SU-DHL-6 (cell line): ENCODE data around the gene KLK5.

Source experiments
- H2AFZ ChIP-seq: fragments of 200-600 bp; sonication (generic); 2 replicates; pipeline ENCODE4 v1.6.1; 2014; ENCODE audit warnings: low read depth, mild to moderate bottlenecking, moderate library complexity, mixed read lengths, antibody characterized with exemption, low read length; ENCODE audit not compliant: severe bottlenecking
- H3F3A ChIP-seq: fragments of 200-600 bp; shearing (Covaris generic); 2 replicates; pipeline ENCODE4 v1.6.0; 2016; ENCODE audit warnings: antibody characterized with exemption, mild to moderate bottlenecking; ENCODE audit not compliant: insufficient read depth
- H3K27ac ChIP-seq: fragments of 200-600 bp; sonication (generic); 2 replicates; pipeline ENCODE4 v1.5.1; 2016; ENCODE audit warnings: low read depth, mild to moderate bottlenecking, low read length, moderate library complexity, mixed read lengths
- H3K27me3 ChIP-seq: fragments of 200-600 bp; sonication (generic), shearing (Covaris generic); 2 replicates; pipeline ENCODE4 v1.6.0; 2014; ENCODE audit warnings: mild to moderate bottlenecking, low read length
- H3K36me3 ChIP-seq: fragments of 200-600 bp; sonication (generic); 2 replicates; pipeline ENCODE4 v1.6.1; 2014; ENCODE audit warnings: mild to moderate bottlenecking, low read length, mixed read lengths
- H3K4me2 ChIP-seq: fragments of 300-600, 200-600 bp; shearing (Covaris generic), sonication (generic); 2 replicates; pipeline ENCODE4 v1.6.0; 2014; ENCODE audit warnings: low read length, low read depth, mild to moderate bottlenecking; ENCODE audit not compliant: poor library complexity, severe bottlenecking
- H3K4me3 ChIP-seq: fragments of 200-600 bp; sonication (generic); 2 replicates; pipeline ENCODE4 v1.5.1; 2014; ENCODE audit warnings: antibody characterized with exemption, low read length, mild to moderate bottlenecking, mixed read lengths; ENCODE audit not compliant: insufficient read depth, poor library complexity, severe bottlenecking
- H3K79me2 ChIP-seq: fragments of 200-600 bp; sonication (generic); 2 replicates; pipeline ENCODE4 v1.6.1; 2014; ENCODE audit warnings: mild to moderate bottlenecking, low read length, moderate library complexity; ENCODE audit not compliant: insufficient read depth
- H3K9ac ChIP-seq: fragments of 200-600 bp; sonication (generic); 2 replicates; pipeline ENCODE4 v1.7.0; 2014; ENCODE audit warnings: mild to moderate bottlenecking, low read length
- H3K9me2 ChIP-seq: fragments of 200-600 bp; sonication (generic); replicated peaks from 2 replicates; pipeline ENCODE4 v1.6.1; 2014; ENCODE audit warnings: low read length; ENCODE audit not compliant: insufficient read depth
- H3K9me3 ChIP-seq: fragments of 200-600 bp; sonication (generic); 2 replicates; pipeline ENCODE4 v1.6.1; 2014; ENCODE audit warnings: low read length, mixed read lengths; ENCODE audit not compliant: insufficient read depth
- H4K20me1 ChIP-seq: fragments of 200-600 bp; sonication (generic); 2 replicates; pipeline ENCODE4 v1.6.1; 2014; ENCODE audit warnings: low read depth, mild to moderate bottlenecking, antibody characterized with exemption, low read length, moderate library complexity, mixed read lengths
- CTCF ChIP-seq: fragments of 200-600 bp; sonication (generic); IDR thresholded peaks from one replicate; pipeline ENCODE4 v1.5.1; 2017; ENCODE audit warnings: antibody characterized with exemption, mild to moderate bottlenecking, low read length, moderate library complexity; ENCODE audit not compliant: insufficient read depth, poor library complexity, severe bottlenecking
- EZH2phosphoT487 ChIP-seq: fragments of 200-600 bp; sonication (generic), shearing (Covaris generic); conservative IDR thresholded peaks from 2 replicates; pipeline ENCODE4 v1.6.1; 2018; ENCODE audit warnings: mild to moderate bottlenecking, antibody characterized with exemption, low read length, moderate library complexity, mixed read lengths

Gene KLK5

DNA sequence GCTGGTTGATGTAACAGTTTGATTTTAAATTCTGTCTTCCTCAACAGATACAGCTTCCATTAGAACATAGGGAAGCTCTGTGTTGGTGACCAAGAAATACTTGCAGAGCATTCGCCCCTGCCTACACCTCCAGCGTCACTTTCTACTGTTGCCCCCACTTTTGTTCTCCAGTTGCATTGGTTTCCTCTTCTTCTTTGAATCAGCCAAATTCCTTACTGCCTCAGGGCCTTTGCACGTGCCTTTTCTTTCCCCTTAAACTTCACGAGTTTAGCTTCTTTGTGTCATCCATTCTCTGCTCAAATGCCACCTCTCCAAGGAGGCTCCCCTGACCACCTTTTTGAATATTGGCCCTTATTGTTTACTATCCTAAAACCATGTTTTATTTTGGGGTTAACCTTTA, 5.7 kb downstream of the KLK5 start:
- no peaks in the 10 kb centered on the region for H3K9me2 ChIP-seq
- H3K27ac ChIP-seq = no peak overlapping the region
- TF ChIP-seq EZH2phosphoT487 (no peak), CTCF (no peak)
- no peaks in the 10 kb centered on the region for H3K27me3 ChIP-seq
- H3K4me2 ChIP-seq = no peak overlapping the region
- no peaks in the 10 kb centered on the region for H3K79me2 ChIP-seq
- H3K9ac ChIP-seq = no peak overlapping the region
- no peaks in the 10 kb centered on the region for H4K20me1 ChIP-seq
- H2AFZ ChIP-seq = no peak overlapping the region
- H3F3A ChIP-seq = no peaks in the 10 kb centered on the region
- no peaks in the 10 kb centered on the region for H3K9me3 ChIP-seq
- no peak overlapping the region for H3K4me3 ChIP-seq
- H3K36me3 ChIP-seq = no peaks in the 10 kb centered on the region

- Histone ChIP-seq H3K27ac (no peak overlapping the region), H3K9me3 (no peaks in the 10 kb centered on the region), H3K4me2 (no peak overlapping the region), H3K4me3 (no peak overlapping the region), H3K27me3 (no peaks in the 10 kb centered on the region), H3K79me2 (no peaks in the 10 kb centered on the region), H3K9ac (no peak overlapping the region), H4K20me1 (no peaks in the 10 kb centered on the region), H3K36me3 (no peaks in the 10 kb centered on the region), H3F3A (no peaks in the 10 kb centered on the region), H2AFZ (no peak overlapping the region), H3K9me2 (no peaks in the 10 kb centered on the region)
- TF ChIP-seq EZH2phosphoT487 = no peak
Observed at GRCh38 chr19:50944795-50945194, 8.0 kb downstream of the KLK5 start.

- H3K9ac ChIP-seq = no peak overlapping the region
- no peak overlapping the region for H3K4me2 ChIP-seq
- H3K79me2 ChIP-seq = no peaks in the 10 kb centered on the region
- H3K9me2 ChIP-seq = no peaks in the 10 kb centered on the region
- no peaks in the 10 kb centered on the region for H3K27me3 ChIP-seq
- H3K27ac ChIP-seq = no peak overlapping the region
- H3K36me3 ChIP-seq = no peaks in the 10 kb centered on the region
- no peak for TF ChIP-seq CTCF
- TF ChIP-seq EZH2phosphoT487 = no peak
- H3K4me3 ChIP-seq = no peak overlapping the region
- no peak overlapping the region for H2AFZ ChIP-seq
- H3F3A ChIP-seq = no peaks in the 10 kb centered on the region
- no peaks in the 10 kb centered on the region for H3K9me3 ChIP-seq
- no peaks in the 10 kb centered on the region for H4K20me1 ChIP-seq
Observed at GRCh38 chr19:50943074-50943828, 9.6 kb downstream of the KLK5 start.

GRCh38 chr19:50939596-50939995, 13.2 kb downstream of the KLK5 start:
- H3K4me2 ChIP-seq = no peak overlapping the region
- H2AFZ ChIP-seq = no peak overlapping the region
- no peaks in the 10 kb centered on the region for H3K9me2 ChIP-seq
- TF ChIP-seq EZH2phosphoT487 = no peak
- no peak for TF ChIP-seq CTCF
- H3K9me3 ChIP-seq = no peaks in the 10 kb centered on the region
- H3K36me3 ChIP-seq = no peaks in the 10 kb centered on the region
- H3K27me3 ChIP-seq = no peaks in the 10 kb centered on the region
- no peak overlapping the region for H3K4me3 ChIP-seq
- no peaks in the 10 kb centered on the region for H4K20me1 ChIP-seq
- no peaks in the 10 kb centered on the region for H3F3A ChIP-seq
- no peak overlapping the region for H3K27ac ChIP-seq
- no peak overlapping the region for H3K9ac ChIP-seq
- no peaks in the 10 kb centered on the region for H3K79me2 ChIP-seq
